DOHH2 (cell line): ENCODE results near the gene SUCO.

Experiments
- H3F3A ChIP-seq: fragments of 200-600 bp; sonication (generic), shearing (Covaris generic); 2 replicates; pipeline ENCODE4 v1.6.0; 2016; ENCODE audit warnings: antibody characterized with exemption, mild to moderate bottlenecking; ENCODE audit not compliant: control insufficient read depth, insufficient read depth
- H3K27ac ChIP-seq: fragments of 200-600 bp; sonication (generic); 2 replicates; pipeline ENCODE4 v1.5.1; 2014; ENCODE audit warnings: low read depth, mild to moderate bottlenecking, low read length, moderate library complexity
- H3K27me3 ChIP-seq: fragments of 200-600 bp; sonication (generic); 2 replicates; pipeline ENCODE4 v1.6.1; 2014; ENCODE audit warnings: mild to moderate bottlenecking, low read length, mixed read lengths; ENCODE audit not compliant: control insufficient read depth
- H3K36me3 ChIP-seq: fragments of 200-600 bp; sonication (generic); 2 replicates; pipeline ENCODE4 v1.6.1; 2014; ENCODE audit warnings: mild to moderate bottlenecking, low read length, moderate library complexity, mixed read lengths; ENCODE audit not compliant: control insufficient read depth
- H3K4me1 ChIP-seq: fragments of 200-600 bp; sonication (generic); 2 replicates; pipeline ENCODE4 v1.6.1; 2014; ENCODE audit warnings: mild to moderate bottlenecking, low read length, mixed read lengths; ENCODE audit not compliant: control insufficient read depth
- H3K4me2 ChIP-seq: fragments of 200-600 bp; sonication (generic); 2 replicates; pipeline ENCODE4 v1.6.0; 2014; ENCODE audit warnings: mild to moderate bottlenecking, low read length, moderate library complexity
- H3K4me3 ChIP-seq: fragments of 200-600 bp; sonication (generic); 2 replicates; pipeline ENCODE4 v1.5.1; 2014; ENCODE audit warnings: mild to moderate bottlenecking, low read length, mixed read lengths
- H3K79me2 ChIP-seq: fragments of 200-600 bp; sonication (generic); 2 replicates; pipeline ENCODE4 v1.6.1; 2014; ENCODE audit warnings: mild to moderate bottlenecking, low read length, mixed read lengths; ENCODE audit not compliant: control insufficient read depth
- H3K9me2 ChIP-seq: fragments of 200-600 bp; sonication (generic); replicated peaks from 2 replicates; pipeline ENCODE4 v1.6.1; 2014; ENCODE audit warnings: mild to moderate bottlenecking, low read length, mixed read lengths; ENCODE audit not compliant: control insufficient read depth
- H3K9me3 ChIP-seq: fragments of 200-600 bp; sonication (generic); 2 replicates; pipeline ENCODE4 v1.6.1; 2014; ENCODE audit warnings: antibody characterized with exemption, low read length, mixed read lengths; ENCODE audit not compliant: control insufficient read depth, insufficient read depth
- H4K20me1 ChIP-seq: fragments of 200-600 bp; sonication (generic); 2 replicates; pipeline ENCODE4 v1.6.0; 2014; ENCODE audit warnings: low read depth, mild to moderate bottlenecking, antibody characterized with exemption, low read length, moderate library complexity; ENCODE audit not compliant: control insufficient read depth, insufficient read depth
- EZH2phosphoT487 ChIP-seq: fragments of 200-600 bp; sonication (generic); IDR thresholded peaks from 2 replicates; pipeline ENCODE4 v1.6.1; 2017; ENCODE audit warnings: borderline replicate concordance, mild to moderate bottlenecking, antibody characterized with exemption, low read length, moderate library complexity, mixed read lengths
- TF ChIP-seq, protein P1 (sequence below): fragments of 200-600 bp; sonication (generic); IDR thresholded peaks from one replicate; pipeline ENCODE4 v1.5.1; 2014; ENCODE audit warnings: antibody characterized with exemption, mild to moderate bottlenecking, low read depth, low read length; ENCODE audit not compliant: poor library complexity, severe bottlenecking

SUCO gene

DNA sequence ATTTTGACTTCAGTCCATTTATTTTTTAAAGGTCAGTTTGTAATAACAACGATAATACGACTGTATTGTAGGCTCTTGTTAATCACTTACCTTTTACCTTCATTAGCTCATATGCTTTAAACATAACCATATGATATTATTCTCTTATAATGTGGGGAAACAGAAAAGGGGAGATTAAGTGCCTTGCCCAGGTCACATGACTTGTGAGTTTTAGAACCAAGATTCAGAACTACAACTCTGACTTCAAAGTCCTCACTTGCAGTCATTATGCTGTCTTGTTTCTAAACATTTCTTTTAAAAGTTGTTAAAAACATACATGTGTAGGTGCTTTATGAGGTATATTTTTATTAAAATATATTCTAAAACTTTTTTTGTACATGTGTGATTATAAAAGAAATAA lies 41.1 kb downstream of the SUCO start:
- peaks cover 46% of the 10 kb centered on the region for H3K36me3 ChIP-seq
- H3K4me2 ChIP-seq = no peak overlapping the region
- TF ChIP-seq, protein P1, sequence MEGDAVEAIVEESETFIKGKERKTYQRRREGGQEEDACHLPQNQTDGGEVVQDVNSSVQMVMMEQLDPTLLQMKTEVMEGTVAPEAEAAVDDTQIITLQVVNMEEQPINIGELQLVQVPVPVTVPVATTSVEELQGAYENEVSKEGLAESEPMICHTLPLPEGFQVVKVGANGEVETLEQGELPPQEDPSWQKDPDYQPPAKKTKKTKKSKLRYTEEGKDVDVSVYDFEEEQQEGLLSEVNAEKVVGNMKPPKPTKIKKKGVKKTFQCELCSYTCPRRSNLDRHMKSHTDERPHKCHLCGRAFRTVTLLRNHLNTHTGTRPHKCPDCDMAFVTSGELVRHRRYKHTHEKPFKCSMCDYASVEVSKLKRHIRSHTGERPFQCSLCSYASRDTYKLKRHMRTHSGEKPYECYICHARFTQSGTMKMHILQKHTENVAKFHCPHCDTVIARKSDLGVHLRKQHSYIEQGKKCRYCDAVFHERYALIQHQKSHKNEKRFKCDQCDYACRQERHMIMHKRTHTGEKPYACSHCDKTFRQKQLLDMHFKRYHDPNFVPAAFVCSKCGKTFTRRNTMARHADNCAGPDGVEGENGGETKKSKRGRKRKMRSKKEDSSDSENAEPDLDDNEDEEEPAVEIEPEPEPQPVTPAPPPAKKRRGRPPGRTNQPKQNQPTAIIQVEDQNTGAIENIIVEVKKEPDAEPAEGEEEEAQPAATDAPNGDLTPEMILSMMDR = no peak
- no peak for TF ChIP-seq EZH2phosphoT487
- no peaks in the 10 kb centered on the region for H3F3A ChIP-seq
- no peaks in the 10 kb centered on the region for H3K9me2 ChIP-seq
- no peak overlapping the region for H3K27ac ChIP-seq
- no peak overlapping the region for H3K4me3 ChIP-seq
- H3K9me3 ChIP-seq = no peaks in the 10 kb centered on the region
- no peaks in the 10 kb centered on the region for H3K4me1 ChIP-seq
- H3K27me3 ChIP-seq = no peaks in the 10 kb centered on the region
- no peaks in the 10 kb centered on the region for H3K79me2 ChIP-seq
- H4K20me1 ChIP-seq = no peaks in the 10 kb centered on the region

DNA sequence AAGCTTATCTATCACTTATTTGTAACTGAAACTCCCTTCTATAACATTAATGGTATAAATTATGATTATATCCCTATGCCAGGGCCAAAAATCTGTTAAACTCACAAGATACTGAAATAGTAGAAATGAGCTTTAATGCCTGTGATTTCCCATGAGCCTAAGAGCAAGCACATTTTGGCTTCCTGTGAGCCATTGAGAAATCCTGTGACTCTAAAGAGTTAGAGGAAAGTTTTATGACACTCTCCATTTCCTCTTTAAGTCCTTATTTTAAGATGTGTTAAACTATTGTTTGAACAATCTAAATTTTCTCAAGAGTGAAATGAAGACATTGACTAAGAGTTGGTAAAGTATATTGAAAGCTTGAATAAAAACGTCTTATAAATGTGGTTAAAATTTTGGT lies 45.6 kb downstream of the SUCO start:
- Histone ChIP-seq H3K79me2 (no peaks in the 10 kb centered on the region), H3K36me3 (peaks cover 34% of the 10 kb centered on the region)

DNA sequence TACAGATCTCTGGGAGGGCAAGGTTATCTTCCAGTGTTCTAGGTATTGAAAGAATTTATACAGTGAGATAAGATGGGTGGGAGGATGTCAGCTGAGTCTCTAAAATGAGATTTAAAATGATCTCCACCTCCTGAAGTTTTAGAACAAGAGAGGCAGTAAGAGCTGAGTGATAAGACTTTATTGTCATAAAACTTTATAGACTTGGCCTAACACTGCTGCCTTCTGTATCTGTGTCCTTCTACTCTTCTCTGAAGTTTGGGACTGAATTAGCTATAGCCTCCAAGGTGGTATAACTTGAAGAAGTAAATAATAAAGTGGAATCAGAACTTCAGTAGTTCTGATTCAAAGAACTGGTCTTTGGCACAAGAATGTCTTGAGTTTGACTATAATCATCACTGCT lies 48.3 kb downstream of the SUCO start:
- H3K27me3 ChIP-seq = no peaks in the 10 kb centered on the region
- no peak for TF ChIP-seq EZH2phosphoT487
- TF ChIP-seq, protein P1 = no peak
- H3K4me3 ChIP-seq = no peak overlapping the region
- H4K20me1 ChIP-seq = no peaks in the 10 kb centered on the region; the same call in 1 of the 2 replicates
- no peaks in the 10 kb centered on the region for H3K9me3 ChIP-seq
- H3K4me1 ChIP-seq = no peaks in the 10 kb centered on the region; the same call in 1 of the 2 replicates
- peaks cover 33% of the 10 kb centered on the region for H3K36me3 ChIP-seq
- H3F3A ChIP-seq = no peaks in the 10 kb centered on the region; the same call in 1 of the 2 replicates
- H3K9me2 ChIP-seq = no peaks in the 10 kb centered on the region
- no peak overlapping the region for H3K27ac ChIP-seq
- H3K4me2 ChIP-seq = no peak overlapping the region
- no peaks in the 10 kb centered on the region for H3K79me2 ChIP-seq

More for the DNA sequence above, 45.6 kb downstream of the SUCO start:
- Histone ChIP-seq H3K4me2 (no peak overlapping the region), H3K27ac (no peak overlapping the region), H3K4me3 (no peak overlapping the region), H3F3A (no peaks in the 10 kb centered on the region; the same call in 1 of the 2 replicates), H3K27me3 (no peaks in the 10 kb centered on the region), H3K4me1 (no peaks in the 10 kb centered on the region), H3K9me3 (no peaks in the 10 kb centered on the region), H4K20me1 (no peaks in the 10 kb centered on the region; the same call in 1 of the 2 replicates), H3K9me2 (no peaks in the 10 kb centered on the region)
- TF ChIP-seq, protein P1 = no peak
- no peak for TF ChIP-seq EZH2phosphoT487
